WERI-Rb-1 (cell line): ENCODE measurements around the gene HSPB6.

Source experiments
- DNase-seq: peaks from one replicate; pipeline ENCODE4 v3.0.0-alpha.2; 2020
- H3K27ac ChIP-seq: fragments of 250-450 bp; sonication (Bioruptor Pico); 2 replicates; pipeline ENCODE4 v1.5.1; 2020; ENCODE audit warnings: mild to moderate bottlenecking, moderate library complexity
- H3K27me3 ChIP-seq: fragments of 250-450 bp; sonication (Bioruptor Pico); 2 replicates; pipeline ENCODE4 v1.5.1; 2021; ENCODE audit warnings: mild to moderate bottlenecking, low read depth, moderate library complexity; ENCODE audit not compliant: insufficient read depth, severe bottlenecking
- H3K36me3 ChIP-seq: fragments of 250-450 bp; sonication (Bioruptor Pico); 2 replicates; pipeline ENCODE4 v1.5.1; 2020; ENCODE audit warnings: mild to moderate bottlenecking, moderate library complexity
- H3K4me3 ChIP-seq: 2 replicates; pipeline ENCODE4 v1.5.1; 2011; ENCODE audit warnings: low read depth, mild to moderate bottlenecking, control low read depth, low read length
- H3K9me3 ChIP-seq: fragments of 250-450 bp; sonication (Bioruptor Pico); 2 replicates; pipeline ENCODE4 v1.5.1; 2021; ENCODE audit warnings: mild to moderate bottlenecking, moderate library complexity; ENCODE audit not compliant: severe bottlenecking
- CTCF ChIP-seq: IDR thresholded peaks from 2 replicates; pipeline ENCODE4 v1.5.1; 2011; ENCODE audit warnings: low read depth, mild to moderate bottlenecking, control low read depth, inconsistent platforms, low read length

HSPB6 gene

GRCh38 chr19:35708391-35708790, 48.4 kb downstream of the HSPB6 start:
- DNase-seq, result no peak
- Histone ChIP-seq H3K27me3 (no peaks in the 10 kb centered on the region), H3K27ac (no peak overlapping the region), H3K4me3 (no peak overlapping the region), H3K9me3 (no peaks in the 10 kb centered on the region), H3K36me3 (no peaks in the 10 kb centered on the region)
- no peak for TF ChIP-seq CTCF
